ENCODE results near the gene PIP5K1B. TPM values are rescaled to one million over a fixed set of nuclear protein-coding genes. Genes with fewer than 3 reads are reported as not detected.

PIP5K1B gene
- total RNA-seq, 1 experiment from 2014 or later = 0.16 TPM

- intact Hi-C loops (cut with micrococcal nuclease) = no loop called here
- BruUV-seq (replicated peaks) = no TSS peak
- Mint-ChIP-seq H3K27ac (ENCODE audit: low read depth, unreplicated experiment) (no peak overlapping the region), H3K4me1 (ENCODE audit: insufficient read depth, unreplicated experiment) (no peaks in the 10 kb centered on the region), H3K4me3 (ENCODE audit: unreplicated experiment) (peak overlapping the region; percentile 64), H3K27me3 (ENCODE audit: insufficient read depth, unreplicated experiment) (peaks cover 87% of the 10 kb centered on the region), H3K36me3 (ENCODE audit: insufficient read depth, unreplicated experiment) (no peaks in the 10 kb centered on the region), H3K9me3 (ENCODE audit: unreplicated experiment) (no peaks in the 10 kb centered on the region)
- no peak for TF ChIP-seq CTCF (IDR thresholded peaks at IDR 0.05; ENCODE audit: unreplicated experiment)
- ChIA-PET CTCF (interaction anchor here (0.8 kb wide), 1 partner anchor 127 kb away, joined by 3 read pairs; no protein-coding TSS in a partner anchor), POLR2A (no interaction called here)
- DNase-seq (ENCODE audit: unreplicated experiment) = no peak
Measured at GRCh38 chr9:68706363-68707201, 1.5 kb downstream of the PIP5K1B start.

- ChIA-PET POLR2A (no interaction called here), CTCF (interaction anchor here (0.8 to 1.5 kb wide), 3 partner anchors 10 to 291 kb away, joined by 3 read pairs; no protein-coding TSS in a partner anchor)
- H3K36me3 Mint-ChIP-seq (ENCODE audit: insufficient read depth, unreplicated experiment) = no peaks in the 10 kb centered on the region
- no peak overlapping the region for H3K4me3 Mint-ChIP-seq (ENCODE audit: unreplicated experiment)
- DNase-seq (ENCODE audit: unreplicated experiment) = no peak
- no peaks in the 10 kb centered on the region for H3K4me1 Mint-ChIP-seq (ENCODE audit: insufficient read depth, unreplicated experiment)
- no peaks in the 10 kb centered on the region for H3K9me3 Mint-ChIP-seq (ENCODE audit: unreplicated experiment)
- intact Hi-C loops (cut with micrococcal nuclease) = no loop called here
- H3K27me3 Mint-ChIP-seq (ENCODE audit: insufficient read depth, unreplicated experiment) = peaks cover 91% of the 10 kb centered on the region
- H3K27ac Mint-ChIP-seq (ENCODE audit: low read depth, unreplicated experiment) = no peak overlapping the region
- no peak for TF ChIP-seq CTCF (IDR thresholded peaks at IDR 0.05; ENCODE audit: unreplicated experiment)
- no TSS peak for BruUV-seq (replicated peaks)
Measured at GRCh38 chr9:68707801-68708488, 2.9 kb downstream of the PIP5K1B start.

- intact Hi-C loops (cut with micrococcal nuclease) = no loop called here
- no peak for TF ChIP-seq CTCF (IDR thresholded peaks at IDR 0.05; ENCODE audit: unreplicated experiment)
- DNase-seq (ENCODE audit: unreplicated experiment) = no peak
- no peak overlapping the region for H3K4me3 Mint-ChIP-seq (ENCODE audit: unreplicated experiment)
- ChIA-PET CTCF (interaction anchor here (0.8 to 1.5 kb wide), 3 partner anchors 10 to 291 kb away, joined by 3 read pairs; no protein-coding TSS in a partner anchor), POLR2A (no interaction called here)
- no peaks in the 10 kb centered on the region for H3K36me3 Mint-ChIP-seq (ENCODE audit: insufficient read depth, unreplicated experiment)
- no TSS peak for BruUV-seq (replicated peaks)
- peaks cover 91% of the 10 kb centered on the region for H3K27me3 Mint-ChIP-seq (ENCODE audit: insufficient read depth, unreplicated experiment)
- H3K27ac Mint-ChIP-seq (ENCODE audit: low read depth, unreplicated experiment) = no peak overlapping the region
- no peaks in the 10 kb centered on the region for H3K9me3 Mint-ChIP-seq (ENCODE audit: unreplicated experiment)
- H3K4me1 Mint-ChIP-seq (ENCODE audit: insufficient read depth, unreplicated experiment) = no peaks in the 10 kb centered on the region
Measured at GRCh38 chr9:68708513-68708912, 3.5 kb downstream of the PIP5K1B start.

Data from MCF 10A (cell line).